GM18861 (cell line): ENCODE measurements around the gene PARVB.

ENCODE experiments used
- ATAC-seq: cut with Tn5 transposase; IDR thresholded peaks from one replicate; pipeline ENCODE4 v1.9.1; 2021; ENCODE audit not compliant: unreplicated experiment

Gene PARVB

DNA sequence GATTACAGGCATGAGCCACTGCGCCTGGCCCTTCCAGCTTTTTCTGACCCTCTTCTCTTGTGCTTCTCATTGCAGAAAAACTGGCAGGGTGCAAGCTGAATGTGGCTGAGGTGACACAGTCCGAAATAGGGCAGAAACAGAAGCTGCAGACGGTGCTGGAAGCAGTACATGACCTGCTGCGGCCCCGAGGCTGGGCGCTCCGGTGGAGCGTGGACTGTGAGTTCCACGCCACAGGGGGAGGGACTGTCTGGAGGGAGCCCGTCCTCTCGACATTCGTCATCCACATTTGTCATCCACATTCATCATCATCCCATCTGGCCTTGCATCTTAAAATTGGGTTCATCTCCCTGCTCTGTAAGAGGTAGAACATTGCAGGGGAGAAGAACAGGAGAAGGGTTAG lies 107.3 kb downstream of the PARVB start:
- no peak for ATAC-seq

DNA sequence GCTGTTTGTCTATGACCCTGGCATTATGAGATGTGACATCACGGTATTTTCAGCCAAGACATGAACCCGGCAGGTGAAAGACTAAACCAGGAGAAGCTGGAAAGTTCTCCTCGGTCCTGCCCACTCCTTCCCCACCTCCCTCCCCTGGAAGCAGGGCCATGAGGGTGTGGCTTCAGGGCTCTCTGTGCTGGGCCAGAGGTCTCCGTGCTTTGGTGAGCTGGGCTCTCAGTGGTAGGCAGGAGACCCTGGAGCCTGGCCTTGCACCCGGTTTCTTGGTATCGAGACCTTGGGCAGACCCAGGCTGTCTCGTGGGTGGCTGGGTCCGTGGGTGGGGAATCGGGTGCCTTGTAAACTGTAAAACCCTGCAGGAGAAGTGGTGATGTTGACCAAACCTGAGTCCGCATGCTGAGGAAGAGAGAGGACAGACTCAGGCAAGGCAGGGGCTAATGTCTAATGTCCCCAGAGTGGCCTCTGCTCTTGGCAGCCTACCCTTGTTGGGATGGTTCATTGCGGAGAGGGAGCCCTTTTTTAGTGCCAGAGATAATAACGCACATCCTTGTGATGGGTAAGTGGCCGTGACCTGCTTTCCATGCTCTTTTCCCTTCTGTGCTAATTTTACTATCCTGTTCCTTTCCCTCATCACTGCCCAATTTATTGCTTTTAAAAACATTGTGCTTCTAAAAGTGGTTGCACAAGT lies 108.0 kb downstream of the PARVB start:
- no peak for ATAC-seq

DNA sequence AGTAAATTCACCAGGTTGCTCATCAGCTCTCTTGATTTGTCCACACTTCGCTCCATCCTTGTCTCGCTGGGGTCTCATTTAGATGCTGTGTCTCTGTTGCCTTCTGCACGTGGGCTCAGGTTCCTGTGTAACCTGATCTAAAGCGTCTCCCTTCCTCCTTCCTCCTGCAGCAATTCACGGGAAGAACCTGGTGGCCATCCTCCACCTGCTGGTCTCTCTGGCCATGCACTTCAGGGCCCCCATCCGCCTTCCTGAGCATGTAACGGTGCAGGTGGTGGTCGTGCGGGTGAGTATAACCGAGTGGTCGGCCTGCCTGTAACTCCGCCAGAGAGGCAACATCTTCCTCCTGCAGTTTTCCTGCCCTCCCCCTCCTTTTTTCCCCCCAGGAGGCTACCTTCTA lies 108.6 kb downstream of the PARVB start:
- no peak for ATAC-seq

GRCh38 chr22:44133161-44133560 lies 109.1 kb downstream of the PARVB start:
- ATAC-seq = no peak

DNA sequence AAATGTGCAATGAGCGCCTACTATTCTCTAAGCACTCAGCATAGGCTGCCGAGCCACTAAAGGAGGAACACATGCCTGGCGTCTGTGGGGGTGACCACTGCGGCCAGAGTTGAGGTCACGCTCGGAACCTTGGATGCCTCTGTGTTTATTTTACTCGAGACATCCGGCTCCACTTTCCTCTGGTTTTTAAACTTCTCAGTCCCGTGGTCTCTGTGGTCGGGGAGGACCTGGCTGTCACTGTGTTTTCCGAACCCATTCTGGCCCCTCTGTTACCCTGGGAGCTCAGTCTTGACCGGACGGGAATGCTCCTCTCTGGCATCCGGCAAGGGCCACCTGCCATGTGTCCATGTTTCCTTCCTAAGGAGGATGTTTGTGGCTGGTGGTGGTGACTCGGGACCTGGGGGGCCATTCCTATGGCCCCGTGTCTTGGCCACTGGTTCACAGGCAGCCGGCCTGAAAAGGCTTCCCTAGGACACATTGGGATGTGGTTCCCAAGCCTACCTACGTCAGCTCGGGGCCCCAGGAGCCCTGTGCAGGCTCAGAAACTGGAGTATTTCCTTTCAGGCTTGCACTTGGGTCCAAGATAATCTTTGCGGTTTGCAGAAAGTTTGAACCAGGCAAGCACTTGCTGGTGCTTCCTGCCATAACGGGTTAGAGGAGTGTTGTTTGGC lies 109.9 kb downstream of the PARVB start:
- no peak for ATAC-seq

- no peak for ATAC-seq
Observed at GRCh38 chr22:44136112-44136511, 112.0 kb downstream of the PARVB start.

GRCh38 chr22:44136786-44137185 lies 112.7 kb downstream of the PARVB start:
- no peak for ATAC-seq

DNA sequence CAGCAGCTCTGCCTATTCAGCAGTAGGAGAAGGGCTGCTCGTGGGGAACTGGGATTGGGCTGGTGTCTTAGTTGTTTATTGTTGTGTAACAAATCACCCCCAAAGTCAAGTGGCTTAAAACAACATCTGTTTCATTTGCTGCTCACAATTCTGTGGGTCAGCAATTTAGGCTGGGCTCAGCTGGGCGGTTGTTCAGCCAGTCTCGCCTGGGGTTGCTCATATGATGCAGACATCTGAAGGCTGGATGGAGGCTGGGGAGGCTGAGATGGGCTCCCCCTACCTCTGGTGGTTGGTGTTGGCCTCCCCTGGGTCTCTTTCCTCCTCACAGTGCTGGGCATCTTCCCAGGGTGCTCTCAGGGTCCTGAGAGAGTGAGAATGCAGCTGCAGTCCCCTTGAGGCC lies 113.3 kb downstream of the PARVB start:
- ATAC-seq = no peak

- ATAC-seq = no peak
Observed at GRCh38 chr22:44139773-44140172, 115.7 kb downstream of the PARVB start.

DNA sequence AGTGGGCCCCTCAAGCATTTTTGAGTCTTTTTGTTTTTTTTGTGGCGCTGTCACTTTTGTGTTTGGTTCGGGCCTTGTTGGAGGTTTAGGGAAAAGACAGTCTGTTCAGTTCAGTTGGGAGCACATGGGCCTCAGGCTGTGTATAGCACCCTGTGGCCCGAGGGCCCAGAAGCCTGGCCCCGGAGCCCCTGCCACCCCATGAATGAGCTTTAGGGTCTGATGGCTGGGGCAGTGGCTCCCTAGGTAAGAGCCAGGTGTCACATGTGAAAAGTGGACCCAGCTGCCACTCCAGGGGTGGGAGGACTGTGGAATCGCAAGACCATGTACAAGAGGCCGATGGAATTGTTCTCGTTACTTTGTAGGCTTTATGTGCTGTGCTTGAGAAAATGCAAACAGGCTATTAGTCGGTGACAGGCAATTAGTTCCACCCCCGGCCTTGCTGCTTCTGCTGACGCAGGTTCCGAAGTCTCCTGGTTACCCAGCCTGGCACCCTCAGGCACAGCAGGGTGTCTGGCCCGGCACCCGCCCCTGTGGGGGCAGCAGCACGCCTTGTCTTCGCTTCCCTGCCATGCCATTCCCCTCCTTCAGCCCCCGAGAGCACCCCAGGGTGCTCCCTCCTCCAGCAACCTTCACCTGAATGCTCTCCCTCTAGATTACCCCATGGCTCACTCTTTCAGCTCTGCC lies 118.5 kb downstream of the PARVB start:
- no peak for ATAC-seq

DNA sequence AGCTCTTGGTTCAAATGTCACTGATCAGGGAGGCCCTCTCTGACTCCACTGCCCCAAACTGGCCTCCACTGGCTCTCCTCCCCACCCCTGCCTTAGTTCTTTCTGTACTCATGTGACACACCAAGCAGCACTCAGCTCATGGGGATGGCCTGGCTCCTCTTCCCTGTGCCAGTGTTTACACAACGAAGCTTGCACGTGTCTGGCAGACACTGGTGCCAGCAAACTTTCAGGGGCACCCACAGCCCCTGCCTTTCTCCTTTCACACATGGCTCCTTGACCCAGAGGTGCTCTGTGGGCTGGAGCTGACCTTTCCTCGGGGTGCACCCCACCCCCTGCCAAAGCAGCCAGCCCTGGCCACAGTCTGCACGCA lies 119.0 kb downstream of the PARVB start:
- ATAC-seq = no peak

DNA sequence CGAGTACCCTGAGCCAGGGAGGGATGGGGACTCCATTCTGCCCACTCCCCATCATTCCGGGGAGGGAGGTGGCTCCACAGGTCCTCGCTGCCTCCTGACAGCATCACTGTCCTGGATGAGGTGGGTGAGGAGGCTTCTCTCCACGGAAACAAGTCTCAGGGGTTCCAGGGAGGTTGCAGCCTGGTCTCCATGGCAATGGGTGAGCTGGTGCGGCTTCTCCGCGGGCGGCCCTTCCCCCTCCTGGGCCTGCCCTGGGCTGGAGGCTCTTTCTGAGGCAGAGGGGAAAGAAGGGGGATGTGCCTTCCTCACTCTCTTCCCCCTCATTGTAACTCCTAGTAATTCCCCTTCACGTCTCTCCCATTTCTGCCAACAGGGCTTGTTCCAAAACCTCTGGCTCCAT lies 119.5 kb downstream of the PARVB start:
- no peak for ATAC-seq

- no peak for ATAC-seq
Observed at GRCh38 chr22:44144046-44144569, 120.0 kb downstream of the PARVB start.

GRCh38 chr22:44145544-44145943 lies 121.4 kb downstream of the PARVB start:
- ATAC-seq = no peak

GRCh38 chr22:44146088-44146861 lies 122.2 kb downstream of the PARVB start:
- ATAC-seq = no peak

- ATAC-seq = no peak
Observed at GRCh38 chr22:44147008-44147645, 123.0 kb downstream of the PARVB start.

DNA sequence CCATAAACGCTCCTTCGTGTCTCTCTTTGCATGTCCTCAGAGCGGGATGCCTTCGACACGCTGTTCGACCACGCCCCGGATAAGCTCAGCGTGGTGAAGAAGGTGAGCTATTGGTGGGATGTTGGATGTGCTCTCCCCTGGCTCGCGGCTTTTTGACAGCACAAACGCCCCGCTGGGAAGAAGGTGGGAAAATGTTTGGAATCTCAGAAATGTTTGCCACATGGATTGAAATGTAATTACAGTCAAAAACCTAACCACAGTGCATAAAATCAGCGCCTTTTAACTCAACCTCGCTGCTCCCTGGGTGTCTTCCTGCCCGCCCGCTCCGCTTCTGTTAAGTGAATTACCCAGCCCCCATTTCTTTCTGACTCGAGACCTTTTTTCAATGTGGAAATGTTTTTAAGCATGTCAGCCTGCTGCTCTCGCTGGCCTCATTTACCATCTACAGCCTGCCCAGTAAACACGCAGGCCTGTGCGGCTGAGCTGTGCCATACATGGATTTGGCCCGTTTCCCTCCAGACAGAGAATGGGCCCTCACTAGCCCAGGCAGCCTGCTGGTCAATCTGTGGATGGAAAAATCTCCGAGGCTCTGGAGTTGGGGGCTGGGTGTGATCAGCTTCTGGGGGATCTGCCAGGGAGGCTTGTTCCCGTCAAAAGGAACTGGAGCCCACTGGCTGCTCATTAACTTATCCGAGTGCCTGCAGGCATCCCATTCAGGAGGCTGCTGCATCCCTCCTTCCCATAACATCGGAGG lies 123.9 kb downstream of the PARVB start:
- no peak for ATAC-seq

- no peak for ATAC-seq
Observed at GRCh38 chr22:44151676-44152075, 127.6 kb downstream of the PARVB start.

DNA sequence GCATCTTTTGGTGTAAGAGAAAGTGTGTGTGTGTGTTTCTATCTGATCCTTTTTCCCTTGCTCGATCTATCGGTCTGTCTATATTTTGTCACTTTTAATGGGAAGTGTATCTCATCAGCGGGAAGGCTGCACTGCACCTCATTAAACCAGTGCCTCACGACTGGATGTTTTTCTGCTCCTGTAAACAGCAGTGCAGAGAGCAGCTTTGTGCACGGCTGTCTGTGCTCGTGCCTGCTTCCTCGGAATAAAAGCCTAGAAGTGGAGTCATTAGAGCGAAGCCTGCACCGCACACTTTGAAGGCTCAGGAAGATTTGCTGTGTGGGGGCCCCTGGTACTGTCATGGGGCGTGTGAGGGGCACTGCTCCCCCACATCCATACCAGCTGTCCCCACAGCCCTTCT lies 129.6 kb downstream of the PARVB start:
- no peak for ATAC-seq

GRCh38 chr22:44154436-44154942 lies 130.4 kb downstream of the PARVB start:
- ATAC-seq = no peak
